ENCODE measurements around the gene RAB3B. TPM values are rescaled to one million over a fixed set of nuclear protein-coding genes. Genes with fewer than 3 reads are reported as not detected.
"Not testable (repeated sequence)": the region's sequence is repeated elsewhere in the genome, so short reads cannot be mapped to it uniquely, and the experiment has no call there.

The RAB3B gene
- polyA plus RNA-seq, 3 donors = 4.8 to 5.1 (median 4.8) TPM

- peak in 2 of 3 donors; percentile 19 to 23 for DNase-seq (ENCODE audit: low read depth in 3 of 3, low spot score in 2 of 3)
These were observed 112.8 kb downstream of the RAB3B start for GRCh38 chr1:51877434-51878307.

- DNase-seq (ENCODE audit: low read depth in 3 of 3, low spot score in 2 of 3) = no peak
These were observed 114.7 kb downstream of the RAB3B start for GRCh38 chr1:51875836-51876235.

GRCh38 chr1:51875291-51875772 is 115.2 kb downstream of the RAB3B start:
- no peak for DNase-seq (ENCODE audit: low read depth in 3 of 3, low spot score in 2 of 3)

- not testable (repeated sequence) for DNase-seq (ENCODE audit: low read depth in 3 of 3, low spot score in 2 of 3)
These were observed 117.2 kb downstream of the RAB3B start for GRCh38 chr1:51873270-51873669.

GRCh38 chr1:51871351-51871975 is 119.0 kb downstream of the RAB3B start:
- no peak for DNase-seq (ENCODE audit: low read depth in 3 of 3, low spot score in 2 of 3)

- no peak for DNase-seq (ENCODE audit: low read depth in 3 of 3, low spot score in 2 of 3)
These were observed 119.7 kb downstream of the RAB3B start for GRCh38 chr1:51870603-51871350.

- no peak for DNase-seq (ENCODE audit: low read depth in 3 of 3, low spot score in 2 of 3)
These were observed 122.8 kb downstream of the RAB3B start for GRCh38 chr1:51867479-51868232.

- no peak for DNase-seq (ENCODE audit: low read depth in 3 of 3, low spot score in 2 of 3)
These were observed 127.1 kb downstream of the RAB3B start for GRCh38 chr1:51863384-51863783.

- DNase-seq (ENCODE audit: low read depth in 3 of 3, low spot score in 2 of 3) = no peak
These were observed 128.8 kb downstream of the RAB3B start for GRCh38 chr1:51861669-51862068.

GRCh38 chr1:51859735-51860134 is 130.8 kb downstream of the RAB3B start:
- DNase-seq (ENCODE audit: low read depth in 3 of 3, low spot score in 2 of 3) = no peak

GRCh38 chr1:51859333-51859732 is 131.2 kb downstream of the RAB3B start:
- no peak for DNase-seq (ENCODE audit: low read depth in 3 of 3, low spot score in 2 of 3)

GRCh38 chr1:51858892-51859291 is 131.6 kb downstream of the RAB3B start:
- no peak for DNase-seq (ENCODE audit: low read depth in 3 of 3, low spot score in 2 of 3)

Other genes with a start within 250 kb of the RAB3B start
- 100 to 1,000 TPM; 130 to 133 (median 130) TPM for gene NRDC, start 112.0 kb downstream of the RAB3B start, polyA plus RNA-seq (ENCODE audit: insufficient read length in 3 of 3)
- gene KTI12, start 43.1 kb upstream of the RAB3B start, polyA plus RNA-seq (ENCODE audit: insufficient read length in 3 of 3) = 1 to 10 TPM; 6.1 to 6.8 (median 6.7) TPM
- 10 to 100 TPM; 72.8 to 77.9 (median 73.1) TPM for gene TXNDC12, start 64.5 kb upstream of the RAB3B start, polyA plus RNA-seq (ENCODE audit: insufficient read length in 3 of 3)
- gene BTF3L4, start 65.6 kb upstream of the RAB3B start, polyA plus RNA-seq (ENCODE audit: insufficient read length in 3 of 3) = 10 to 100 TPM; 85.7 to 91.6 (median 90.7) TPM
- 10 to 100 TPM; 36.9 to 40.9 (median 39.5) TPM for gene ZFYVE9, start 151.4 kb upstream of the RAB3B start, polyA plus RNA-seq (ENCODE audit: insufficient read length in 3 of 3)